GM12878 (cell line): ENCODE measurements around the gene TAF10. TPM values are rescaled to one million over a fixed set of nuclear protein-coding genes. Genes with fewer than 3 reads are reported as not detected.

Source experiments
- ASH2L ChIP-seq: fragments of 300-600, 200-600 bp; sonication (generic); IDR thresholded peaks from 2 replicates; pipeline ENCODE4 v1.6.1; 2017; ENCODE audit warnings: low read depth, mild to moderate bottlenecking, borderline replicate concordance
- BCL11A ChIP-seq: IDR thresholded peaks from 2 replicates; pipeline ENCODE4 v1.6.1; 2011; ENCODE audit warnings: low read depth, low read length
- CHD1 ChIP-seq: IDR thresholded peaks from 2 replicates; pipeline ENCODE4 v1.6.1; 2012; ENCODE audit warnings: low read depth, low read length, improper control_type of control experiment
- ELK1 ChIP-seq: IDR thresholded peaks from 2 replicates; pipeline ENCODE4 v1.6.1; 2012; ENCODE audit warnings: low read depth, low read length, improper control_type of control experiment
- EP300 ChIP-seq, 2 experiments: fragments of 150-350 bp in 1 of 2; IDR thresholded peaks; 2 replicates each; pipeline ENCODE4 v1.6.1; 2011 to 2012; ENCODE audit warnings: low read depth in 2 of 2, low read length in 2 of 2, borderline replicate concordance in 1 of 2, improper control_type of control experiment in 1 of 2, inconsistent platforms in 1 of 2; ENCODE audit not compliant: control insufficient read depth in 1 of 2
- ESRRA ChIP-seq: IDR thresholded peaks from 2 replicates; pipeline ENCODE4 v1.6.1; 2012; ENCODE audit warnings: mild to moderate bottlenecking, low read length, improper control_type of control experiment
- JUNB ChIP-seq: IDR thresholded peaks from 2 replicates; pipeline ENCODE4 v1.6.1; 2016; ENCODE audit warnings: antibody characterized with exemption, mild to moderate bottlenecking
- KAT2A ChIP-seq: conservative IDR thresholded peaks from 2 replicates; pipeline ENCODE4 v1.6.1; 2011; ENCODE audit warnings: low read depth, low read length; ENCODE audit not compliant: control insufficient read depth
- KLF5 ChIP-seq: fragments of 450-650 bp; IDR thresholded peaks from 2 replicates; pipeline ENCODE4 v1.6.1; 2014; ENCODE audit warnings: mild to moderate bottlenecking; ENCODE audit not compliant: partially characterized antibody
- LARP7 ChIP-seq: fragments of 450-650 bp; IDR thresholded peaks from 2 replicates; pipeline ENCODE4 v1.6.1; 2017; ENCODE audit warnings: mild to moderate bottlenecking
- MEF2B ChIP-seq: fragments of 450-650 bp; IDR thresholded peaks from 2 replicates; pipeline ENCODE4 v1.6.1; 2018; ENCODE audit warnings: mild to moderate bottlenecking, moderate library complexity; ENCODE audit not compliant: partially characterized antibody, poor library complexity, severe bottlenecking
- MTA3 ChIP-seq: IDR thresholded peaks from 2 replicates; pipeline ENCODE4 v1.6.1; 2012; ENCODE audit warnings: low read length, inconsistent platforms, borderline replicate concordance
- MXI1 ChIP-seq: fragments of 150-350 bp; IDR thresholded peaks from 2 replicates; pipeline ENCODE4 v1.6.1; 2011; ENCODE audit warnings: low read depth, mild to moderate bottlenecking, inconsistent platforms, low read length, improper control_type of control experiment
- MYB ChIP-seq: fragments of 150-350 bp; IDR thresholded peaks from 2 replicates; pipeline ENCODE4 v1.6.1; 2014; ENCODE audit warnings: mild to moderate bottlenecking, low read depth, low read length, borderline replicate concordance
- SIX5 ChIP-seq: IDR thresholded peaks from 2 replicates; pipeline ENCODE4 v1.6.1; 2011; ENCODE audit warnings: mild to moderate bottlenecking, low read depth, low read length, moderate library complexity; ENCODE audit not compliant: severe bottlenecking
- SMC3 ChIP-seq: IDR thresholded peaks from 2 replicates; pipeline ENCODE4 v1.6.1; 2011; ENCODE audit warnings: low read length, improper control_type of control experiment, borderline replicate concordance
- SREBF1 ChIP-seq: IDR thresholded peaks from 2 replicates; pipeline ENCODE4 v1.6.1; 2012; ENCODE audit warnings: mild to moderate bottlenecking, low read length
- TCF12 ChIP-seq: IDR thresholded peaks from 2 replicates; pipeline ENCODE4 v1.6.1; 2011; ENCODE audit warnings: low read depth, mild to moderate bottlenecking, low read length
- TCF7 ChIP-seq: IDR thresholded peaks from 2 replicates; pipeline ENCODE4 v1.6.1; 2014; ENCODE audit warnings: antibody characterized with exemption, borderline replicate concordance
- USF1 ChIP-seq: IDR thresholded peaks from 2 replicates; pipeline ENCODE4 v1.6.1; 2011; ENCODE audit warnings: borderline replicate concordance, low read depth, mild to moderate bottlenecking, moderate library complexity, mixed read lengths, low read length; ENCODE audit not compliant: insufficient read depth; ENCODE audit errors: extremely low read length
- WRNIP1 ChIP-seq: IDR thresholded peaks from 2 replicates; pipeline ENCODE4 v1.6.1; 2011; ENCODE audit warnings: low read depth, low read length, improper control_type of control experiment, borderline replicate concordance
- ZNF217 ChIP-seq: fragments of 450-650 bp; IDR thresholded peaks from 2 replicates; pipeline ENCODE4 v1.6.1; 2017; ENCODE audit warnings: antibody characterized with exemption, mild to moderate bottlenecking
- polyA plus RNA-seq, 11 experiments: library from polyadenylated mRNA; depleted of rRNA in 4 of 11; unstranded in 6 of 11; stranded (reverse) in 5 of 11; fragments of >200 nt; fragmentation: Nextera tagmentation in 4 of 11; fragmentation: Illumina TruSeq in 1 of 11; extraction: Ambion mirVana in 4 of 11; extraction: Trizol in 1 of 11; gene quantifications; 1 replicate in 1 of 11; 2 replicates in 10 of 11; pipeline versions ENCODE4 v1.2.1 to v1.2.3, GENCODE V29; 2011 to 2016; ENCODE audit warnings: inconsistent platforms in 2 of 11, missing spikeins in 2 of 11, low read depth in 1 of 11
- total RNA-seq, 4 experiments: library from RNA; depleted of rRNA in 3 of 4; stranded (reverse); fragments of >200 nt in 3 of 4; fragmentation: Illumina TruSeq in 1 of 4; extraction: Trizol in 1 of 4; gene quantifications; 2 replicates each; pipeline versions ENCODE4 v1.2.1 to v1.2.3, GENCODE V29; 2013 to 2021
- TF ChIP-seq, protein P1 (sequence below): fragments of 450-650 bp; IDR thresholded peaks from 2 replicates; pipeline ENCODE4 v1.6.1; 2017; ENCODE audit warnings: low read depth, mild to moderate bottlenecking, moderate library complexity
- TF ChIP-seq, protein P2 (sequence below): IDR thresholded peaks from 2 replicates; pipeline ENCODE4 v1.6.1; 2011; ENCODE audit warnings: low read depth, mild to moderate bottlenecking, low read length, moderate library complexity, borderline replicate concordance; ENCODE audit errors: extremely low read depth

Gene TAF10
- total and polyA plus RNA-seq, 10 of the 15 experiments (the other 5 are each of a cell fraction or from before 2014, with no cell fraction given), result 26.7 to 251 (median 149) TPM

- TF ChIP-seq EP300 (IDR thresholded peaks at IDR 0.05; ENCODE audit: borderline replicate concordance in 1 of 2, control insufficient read depth in 1 of 2, low read depth in 2 of 2, low read length in 2 of 2) (peak; percentile 12 to 43; a peak in 2 of 4 replicates), CHD1 (0 out of 2 replicates have a peak, but pooled peaks have one; percentile 59), TCF7 (no peak), LARP7 (peak; percentile 17; the same call in 1 of the 2 replicates), BCL11A (0 out of 2 replicates have a peak, but pooled peaks have one; percentile 12), ZNF217 (no peak), WRNIP1 (peak; percentile 78; the same call in 1 of the 2 replicates), TCF12 (peak; percentile 40; the same call in 1 of the 2 replicates), SREBF1 (peak; percentile 53; the same call in 1 of the 2 replicates), MTA3 (no peak), USF1 (peak; percentile 95), SMC3 (0 out of 2 replicates have a peak, but pooled peaks have one; percentile 5), MEF2B (peak; percentile 98), ESRRA (no peak), KLF5 (peak; percentile 45), MYB (no peak), MXI1 (peak; percentile 74; the same call in 1 of the 2 replicates), ASH2L (no peak), ELK1 (peak; percentile 66; the same call in 1 of the 2 replicates), SIX5 (no peak), KAT2A (no peak), JUNB (peak; percentile 50; the same call in 1 of the 2 replicates)
- TF ChIP-seq, protein P1, sequence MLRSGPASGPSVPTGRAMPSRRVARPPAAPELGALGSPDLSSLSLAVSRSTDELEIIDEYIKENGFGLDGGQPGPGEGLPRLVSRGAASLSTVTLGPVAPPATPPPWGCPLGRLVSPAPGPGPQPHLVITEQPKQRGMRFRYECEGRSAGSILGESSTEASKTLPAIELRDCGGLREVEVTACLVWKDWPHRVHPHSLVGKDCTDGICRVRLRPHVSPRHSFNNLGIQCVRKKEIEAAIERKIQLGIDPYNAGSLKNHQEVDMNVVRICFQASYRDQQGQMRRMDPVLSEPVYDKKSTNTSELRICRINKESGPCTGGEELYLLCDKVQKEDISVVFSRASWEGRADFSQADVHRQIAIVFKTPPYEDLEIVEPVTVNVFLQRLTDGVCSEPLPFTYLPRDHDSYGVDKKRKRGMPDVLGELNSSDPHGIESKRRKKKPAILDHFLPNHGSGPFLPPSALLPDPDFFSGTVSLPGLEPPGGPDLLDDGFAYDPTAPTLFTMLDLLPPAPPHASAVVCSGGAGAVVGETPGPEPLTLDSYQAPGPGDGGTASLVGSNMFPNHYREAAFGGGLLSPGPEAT, result peak; percentile 93
- TF ChIP-seq, protein P2, sequence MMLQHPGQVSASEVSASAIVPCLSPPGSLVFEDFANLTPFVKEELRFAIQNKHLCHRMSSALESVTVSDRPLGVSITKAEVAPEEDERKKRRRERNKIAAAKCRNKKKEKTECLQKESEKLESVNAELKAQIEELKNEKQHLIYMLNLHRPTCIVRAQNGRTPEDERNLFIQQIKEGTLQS, result peak; percentile 96
These were observed 7.2 kb upstream of the TAF10 start, which contains the start of gene TPP1 (continued) for GRCh38 chr11:6619004-6619745.
